Bone marrow (tissue), 2 donors: Measurements from ENCODE around the gene C1orf56.

ENCODE experiments used
- DNase-seq, 2 donors: peaks; one replicate each; lab custom pipeline; 2025; lab: John Stamatoyannopoulos, UW

The C1orf56 gene

GRCh38 chr1:151024540-151025146 lies 22.9 kb upstream of the C1orf56 start:
- peak; percentile 29 to 67 for DNase-seq

- no peak for DNase-seq
Observed at GRCh38 chr1:151026460-151026859, 21.1 kb upstream of the C1orf56 start.

- no peak for DNase-seq
Observed at GRCh38 chr1:151032164-151032563, 15.4 kb upstream of the C1orf56 start.

DNA sequence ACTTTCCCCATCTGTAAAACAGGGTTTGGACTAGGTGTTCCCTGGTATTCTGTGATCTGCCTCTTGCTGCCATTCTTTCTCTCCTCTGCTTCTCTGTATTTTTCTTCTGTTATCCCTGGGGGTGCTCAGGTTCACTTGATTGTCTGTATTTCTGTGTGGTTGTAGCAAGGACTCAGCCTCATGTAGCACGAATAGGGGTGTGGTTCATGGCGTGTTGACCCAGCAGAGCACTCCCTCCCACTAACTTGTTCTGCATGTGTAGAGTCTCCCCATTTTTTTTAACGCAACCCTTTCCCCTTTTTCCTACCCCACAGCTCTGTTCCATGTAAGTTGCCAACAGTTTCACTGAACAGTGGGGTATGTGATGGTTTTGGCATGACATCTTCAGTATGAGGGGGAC lies 12.4 kb upstream of the C1orf56 start:
- DNase-seq: no peak

DNA sequence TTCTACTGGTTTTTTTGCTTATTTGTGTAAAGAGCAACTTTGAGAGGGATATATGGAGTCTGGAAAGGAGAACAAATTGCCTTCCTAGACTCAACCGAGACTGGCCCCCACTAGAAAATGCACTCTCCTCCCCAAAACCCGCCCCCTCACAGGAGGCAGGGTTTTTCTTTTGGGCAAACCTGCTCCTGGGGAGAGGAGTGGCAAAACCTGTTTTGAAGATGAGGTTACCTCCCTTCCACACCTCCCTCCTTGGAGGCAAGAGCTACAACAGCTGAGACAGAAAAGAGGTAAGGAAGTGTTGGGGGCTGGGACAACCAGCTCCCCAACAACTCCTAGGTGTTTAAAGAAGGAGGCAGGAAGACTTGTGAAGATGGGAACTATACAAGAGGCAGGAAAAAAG lies 11.2 kb upstream of the C1orf56 start, which contains the start of gene BNIPL:
Gene BNIPL (plus strand): TSS at position 231 of the 400 bp plus-strand sequence. CDS start 140 bp downstream, at position 371.
- DNase-seq: no peak

GRCh38 chr1:151037032-151037431 lies 10.5 kb upstream of the C1orf56 start:
- no peak for DNase-seq

DNA sequence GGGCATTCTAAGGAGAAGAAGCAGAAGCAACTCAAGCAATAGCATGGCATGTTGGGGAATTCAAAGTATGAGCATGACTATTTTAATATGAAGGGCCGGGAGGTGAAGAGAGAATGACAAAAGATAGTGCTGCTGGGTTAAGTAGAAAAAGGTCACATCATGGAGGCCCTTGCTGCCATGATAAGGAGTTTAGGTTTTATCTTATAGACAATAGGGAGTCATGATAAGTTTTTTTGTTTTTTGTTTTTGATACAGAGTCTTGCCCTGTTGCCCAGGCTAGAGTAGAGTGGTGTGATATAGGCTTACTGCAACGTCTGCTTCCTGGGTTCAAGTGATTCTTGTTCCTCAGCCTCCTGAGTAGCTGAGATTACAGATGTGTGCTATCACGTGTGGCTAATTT lies 8.0 kb upstream of the C1orf56 start:
- no peak for DNase-seq

- DNase-seq: no peak
Observed at GRCh38 chr1:151043163-151043562, 4.4 kb upstream of the C1orf56 start.

- peak; percentile 23 to 33 for DNase-seq
Observed at GRCh38 chr1:151047925-151048644, 534 bp downstream of the C1orf56 start.

- no peak for DNase-seq
Observed at GRCh38 chr1:151048645-151049032, 1.1 kb downstream of the C1orf56 start.

DNA sequence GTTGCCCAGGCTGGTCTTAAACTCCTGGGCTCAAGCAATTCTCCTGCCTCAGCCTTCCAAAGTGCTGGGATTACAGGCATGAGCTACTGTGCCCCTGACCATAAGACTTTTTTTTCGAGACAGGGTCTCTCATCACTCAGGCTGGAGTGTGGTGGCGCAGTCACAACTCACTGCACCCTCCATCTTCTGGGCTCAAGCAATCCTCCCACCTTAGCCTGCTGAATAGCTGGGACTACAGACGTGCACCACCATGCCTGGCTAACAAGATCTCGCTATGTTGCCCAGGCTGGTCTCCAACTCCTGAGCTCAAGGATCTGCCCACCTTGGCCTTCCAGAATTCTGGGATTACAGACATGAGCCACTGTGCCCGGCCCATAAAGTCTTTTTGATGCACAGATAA lies 1.9 kb downstream of the C1orf56 start:
- no peak for DNase-seq

- DNase-seq: no peak
Observed at GRCh38 chr1:151050051-151050688, 2.6 kb downstream of the C1orf56 start.

GRCh38 chr1:151051356-151052009 lies 3.9 kb downstream of the C1orf56 start:
- DNase-seq: no peak

GRCh38 chr1:151054971-151055547 lies 7.5 kb downstream of the C1orf56 start:
- no peak for DNase-seq

GRCh38 chr1:151055581-151055980 lies 8.0 kb downstream of the C1orf56 start:
- DNase-seq: no peak

- DNase-seq: peak in 1 of 2 donors; percentile 29
Observed at GRCh38 chr1:151056149-151056548, 8.6 kb downstream of the C1orf56 start.

DNA sequence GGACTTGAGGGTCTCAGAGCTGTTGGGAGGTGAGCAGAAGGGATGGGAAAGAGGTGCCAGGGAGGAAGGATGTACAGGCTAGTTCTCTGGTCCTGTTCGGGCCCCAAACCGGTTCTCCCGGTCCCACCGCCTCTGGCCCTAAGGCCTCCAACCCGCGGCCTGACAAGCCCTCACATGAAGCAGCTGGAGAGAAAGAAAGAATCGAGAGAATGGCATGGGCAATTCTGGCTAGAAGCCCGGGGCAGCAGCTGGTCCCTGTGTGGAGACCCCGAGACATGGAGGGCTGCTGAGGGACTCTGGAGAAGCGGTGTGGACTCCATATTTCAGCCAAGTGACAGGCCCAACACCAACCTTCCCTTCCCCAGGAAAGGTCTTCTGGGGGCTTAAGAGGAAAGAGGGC lies 11.1 kb downstream of the C1orf56 start:
- no peak for DNase-seq

DNA sequence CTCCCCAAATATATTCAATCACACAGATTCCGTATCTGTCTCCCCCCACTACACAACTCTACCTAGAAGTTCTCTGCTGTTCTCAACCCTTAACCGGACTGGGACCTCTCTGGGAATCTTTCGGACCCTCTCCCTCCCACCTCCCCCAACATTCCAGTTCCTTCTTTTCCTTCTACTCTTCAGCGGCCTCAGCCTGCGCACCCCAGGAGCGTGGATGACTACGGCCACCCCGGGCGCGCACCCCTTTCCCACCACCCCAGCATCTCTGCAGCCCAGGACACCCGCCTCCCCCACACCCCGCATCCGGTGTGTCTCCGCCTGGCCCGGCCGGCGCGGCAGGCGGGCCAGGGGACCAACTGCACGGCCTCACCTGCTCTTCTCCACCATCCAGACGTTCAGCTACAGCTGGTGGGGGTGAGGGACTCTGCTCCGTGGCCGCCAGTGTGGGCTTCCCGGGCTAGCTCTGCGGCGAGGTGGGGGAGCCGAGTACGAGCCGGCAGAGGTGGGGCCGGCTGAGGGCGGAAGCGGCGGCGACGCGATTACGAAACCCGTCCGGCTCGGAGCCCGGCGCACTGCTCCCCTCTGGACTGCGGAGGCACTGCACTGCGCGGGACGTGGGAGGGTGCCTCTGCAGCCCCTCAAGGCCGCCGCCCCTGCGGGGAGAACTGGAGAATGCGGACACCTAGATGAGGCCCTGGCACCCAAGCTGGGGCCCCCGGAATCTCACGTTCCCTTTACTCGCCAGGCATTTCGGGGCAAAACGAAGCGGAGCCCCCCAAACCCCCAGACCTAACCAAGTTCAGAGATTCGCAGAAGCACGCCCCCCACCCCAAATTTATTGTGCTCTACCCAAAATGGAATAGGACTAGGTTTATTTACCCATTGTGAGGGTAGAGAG lies 11.8 kb downstream of the C1orf56 start, which contains the start of gene CDC42SE1:
Gene CDC42SE1 (minus strand): TSS at position 514 of the 898 bp plus-strand sequence. CDS start 3,892 bp downstream, outside the sequence.
- DNase-seq: peak; percentile 74 to 78

DNA sequence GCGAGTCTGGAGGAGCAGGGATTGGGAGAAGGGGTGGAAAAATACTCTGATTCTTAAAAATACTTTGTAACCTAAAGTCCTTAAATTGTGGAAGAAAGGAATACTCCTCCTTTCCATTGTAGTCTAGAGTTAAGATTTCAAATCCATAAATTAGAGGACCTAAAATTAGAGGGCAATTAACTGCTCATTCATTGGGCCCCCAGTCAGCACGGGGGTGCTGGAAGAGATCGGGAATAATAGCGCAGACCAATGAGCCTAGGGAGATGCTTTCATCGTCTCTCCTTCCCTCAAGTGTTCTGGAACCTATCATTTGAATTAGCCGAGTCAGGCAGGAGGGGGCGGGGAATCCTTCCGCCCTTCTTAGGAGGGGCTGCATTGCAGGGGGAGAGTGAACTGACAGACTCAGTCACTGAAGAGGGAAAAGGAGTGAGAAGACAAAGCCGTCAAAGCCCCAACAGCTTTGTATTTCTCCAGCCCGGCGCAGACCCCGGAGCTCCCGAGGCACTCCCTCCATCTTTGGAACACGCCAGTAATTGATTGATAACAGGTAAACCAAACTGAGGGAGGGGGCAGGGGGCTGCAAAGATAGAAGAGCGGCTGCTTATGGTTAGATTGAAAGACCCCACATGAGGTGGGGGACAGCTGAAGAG lies 12.6 kb downstream of the C1orf56 start, which contains the start of gene MLLT11:
Gene MLLT11 (plus strand): TSS at position 391 of the 650 bp plus-strand sequence. CDS start 6,828 bp downstream, outside the sequence.
- peak in 1 of 2 donors; percentile 20 for DNase-seq
